Measurements from ENCODE around the gene ADRA2C.

The ADRA2C gene

DNA sequence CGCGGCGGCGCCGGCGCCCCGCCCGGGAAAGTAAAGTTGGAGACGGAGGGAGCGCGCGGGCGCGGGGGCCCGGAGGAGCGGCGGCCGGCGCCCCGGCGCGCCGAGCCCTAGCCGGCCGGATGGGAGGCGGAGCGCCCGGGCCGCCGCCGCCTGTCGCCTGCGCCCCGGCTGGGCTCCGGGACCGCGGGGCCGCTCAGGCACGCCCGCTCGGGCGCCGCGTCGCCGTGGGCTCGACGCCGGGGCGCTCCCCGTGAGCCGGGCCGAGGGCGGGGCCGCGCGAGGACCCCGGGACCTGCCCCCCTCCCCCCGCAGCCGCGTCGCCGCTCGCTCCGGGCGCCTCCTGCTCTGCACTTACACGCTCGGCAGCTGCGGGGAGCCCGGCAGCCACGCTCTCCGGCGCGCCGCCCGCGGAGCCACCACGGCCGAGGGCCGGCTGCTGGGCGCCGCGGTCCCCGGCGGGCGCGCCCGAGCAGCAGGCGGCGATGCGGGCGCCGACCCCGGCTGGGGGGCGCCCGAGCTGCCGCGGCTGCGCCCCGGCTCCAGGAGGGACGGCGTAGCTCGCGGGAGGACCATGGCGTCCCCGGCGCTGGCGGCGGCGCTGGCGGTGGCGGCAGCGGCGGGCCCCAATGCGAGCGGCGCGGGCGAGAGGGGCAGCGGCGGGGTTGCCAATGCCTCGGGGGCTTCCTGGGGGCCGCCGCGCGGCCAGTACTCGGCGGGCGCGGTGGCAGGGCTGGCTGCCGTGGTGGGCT lies at the start of gene ADRA2C:
TSS of gene ADRA2C (plus strand) at position 350 of the 749 bp plus-strand sequence. CDS start at position 572, 222 bp downstream.
- no peak for TF ChIP-seq REST (IDR thresholded peaks at IDR 0.05; ENCODE audit: low read depth)

DNA sequence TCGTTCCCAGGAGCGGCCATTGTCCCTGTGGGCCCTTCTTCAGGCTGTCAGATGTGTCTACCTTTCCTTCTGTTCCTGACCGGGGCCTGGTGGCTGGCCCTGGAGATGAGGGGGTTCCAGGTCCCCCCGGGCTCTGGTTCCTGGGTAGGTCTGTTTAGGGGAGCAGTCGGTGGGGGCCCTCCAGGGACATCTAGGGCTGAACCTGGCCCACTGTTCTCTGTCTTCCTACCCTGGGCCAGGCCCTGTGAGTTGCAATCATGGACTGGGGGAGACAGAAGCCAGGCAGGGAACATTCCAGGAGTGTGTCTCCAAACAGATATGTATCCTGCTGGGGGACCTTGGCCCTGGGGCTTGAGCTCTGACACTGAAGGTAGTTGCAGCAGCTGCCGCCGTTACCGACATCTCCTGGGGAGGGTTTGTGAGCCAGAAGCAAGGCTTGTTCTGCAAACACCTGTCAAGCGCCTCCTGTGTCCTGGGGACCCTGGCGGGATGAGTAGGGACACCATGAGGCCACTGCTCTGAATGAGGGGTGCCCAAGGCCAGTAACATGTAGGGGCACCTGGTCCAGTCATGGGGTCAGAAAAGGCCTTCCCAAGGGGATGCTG lies 49.5 kb upstream of the ADRA2C start:
- no peak for TF ChIP-seq MAX (IDR thresholded peaks at IDR 0.05)
- no peak for TF ChIP-seq TCF12 (IDR thresholded peaks at IDR 0.05; ENCODE audit: low read depth)
- no peak for TF ChIP-seq EP300 (IDR thresholded peaks at IDR 0.05; ENCODE audit: borderline replicate concordance)
- no peak for TF ChIP-seq TEAD4 (IDR thresholded peaks at IDR 0.05)
- TF ChIP-seq ZBTB7A (IDR thresholded peaks at IDR 0.05; ENCODE audit: low read depth) = no peak
- no peak for TF ChIP-seq EGR1 (IDR thresholded peaks at IDR 0.05)
- TF ChIP-seq FOXM1 (IDR thresholded peaks at IDR 0.05; ENCODE audit: borderline replicate concordance, low read depth) = no peak
- TF ChIP-seq, protein P1, sequence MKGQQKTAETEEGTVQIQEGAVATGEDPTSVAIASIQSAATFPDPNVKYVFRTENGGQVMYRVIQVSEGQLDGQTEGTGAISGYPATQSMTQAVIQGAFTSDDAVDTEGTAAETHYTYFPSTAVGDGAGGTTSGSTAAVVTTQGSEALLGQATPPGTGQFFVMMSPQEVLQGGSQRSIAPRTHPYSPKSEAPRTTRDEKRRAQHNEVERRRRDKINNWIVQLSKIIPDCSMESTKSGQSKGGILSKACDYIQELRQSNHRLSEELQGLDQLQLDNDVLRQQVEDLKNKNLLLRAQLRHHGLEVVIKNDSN (IDR thresholded peaks at IDR 0.05) = no peak
- TF ChIP-seq CEBPB (IDR thresholded peaks at IDR 0.05) = no peak
- no peak for TF ChIP-seq YY1 (IDR thresholded peaks at IDR 0.05; ENCODE audit: low read depth)
- TF ChIP-seq TAF1 (IDR thresholded peaks at IDR 0.05; ENCODE audit: low read depth) = no peak
- no peak for TF ChIP-seq REST (IDR thresholded peaks at IDR 0.05; ENCODE audit: low read depth)
- no peak for TF ChIP-seq NFIC (IDR thresholded peaks at IDR 0.05)
- no peak for TF ChIP-seq CREB1 (IDR thresholded peaks at IDR 0.05; ENCODE audit: low read depth)

GRCh38 chr4:3717241-3717640 lies 48.9 kb upstream of the ADRA2C start:
- TF ChIP-seq TCF12 (IDR thresholded peaks at IDR 0.05; ENCODE audit: low read depth) (no peak), ZBTB7A (IDR thresholded peaks at IDR 0.05; ENCODE audit: low read depth) (no peak), CEBPB (IDR thresholded peaks at IDR 0.05) (no peak)

GRCh38 chr4:3718462-3718861 lies 47.7 kb upstream of the ADRA2C start:
- TF ChIP-seq FOXM1 (IDR thresholded peaks at IDR 0.05; ENCODE audit: borderline replicate concordance, low read depth) = no peak

DNA sequence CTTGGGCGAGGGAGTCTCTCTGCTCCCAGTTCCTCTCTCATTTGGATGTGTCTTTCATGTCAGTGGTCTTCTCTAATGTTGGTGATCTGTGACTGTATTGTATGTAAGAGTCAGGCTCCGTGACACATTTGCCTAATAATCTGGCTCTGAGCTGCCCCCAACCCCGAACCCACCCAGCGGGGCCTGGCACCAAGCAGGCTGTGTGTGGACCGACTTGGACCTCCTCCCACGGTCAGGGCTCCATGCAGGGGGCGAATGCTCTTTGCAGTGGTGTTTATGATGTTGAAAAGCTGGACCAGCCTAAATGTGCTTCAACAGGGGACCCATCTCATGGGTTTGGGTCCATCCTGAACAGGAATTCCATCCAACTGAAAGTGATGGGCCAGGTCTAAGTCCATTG lies 47.0 kb upstream of the ADRA2C start:
- TF ChIP-seq ZBTB7A (IDR thresholded peaks at IDR 0.05; ENCODE audit: low read depth) (no peak), EP300 (IDR thresholded peaks at IDR 0.05; ENCODE audit: borderline replicate concordance) (no peak), TEAD4 (IDR thresholded peaks at IDR 0.05) (no peak), YY1 (IDR thresholded peaks at IDR 0.05; ENCODE audit: low read depth) (no peak), REST (IDR thresholded peaks at IDR 0.05; ENCODE audit: low read depth) (no peak), NFIC (IDR thresholded peaks at IDR 0.05) (no peak), FOXM1 (IDR thresholded peaks at IDR 0.05; ENCODE audit: borderline replicate concordance, low read depth) (no peak), TCF12 (IDR thresholded peaks at IDR 0.05; ENCODE audit: low read depth) (no peak), CEBPB (IDR thresholded peaks at IDR 0.05) (no peak), CREB1 (IDR thresholded peaks at IDR 0.05; ENCODE audit: low read depth) (no peak), EGR1 (IDR thresholded peaks at IDR 0.05) (no peak), MAX (IDR thresholded peaks at IDR 0.05) (no peak), TAF1 (IDR thresholded peaks at IDR 0.05; ENCODE audit: low read depth) (no peak), RAD21 (IDR thresholded peaks at IDR 0.05; ENCODE audit: low read depth) (no peak)
- TF ChIP-seq, protein P1 (IDR thresholded peaks at IDR 0.05) = no peak
